Activated T-cell treated with anti-CD3 and anti-CD28 coated beads for 24 hours (primary cell): ENCODE results near the gene CFAP65.

Experiments used
- DNase-seq: peaks from one replicate; pipeline ENCODE4 v3.0.0-alpha.2; 2020; ENCODE audit warnings: low read depth

CFAP65 gene

GRCh38 chr2:218963601-218964000 is 77.7 kb downstream of the CFAP65 start:
- no peak for DNase-seq

GRCh38 chr2:218962859-218963492 is 78.3 kb downstream of the CFAP65 start:
- DNase-seq, result no peak

GRCh38 chr2:218961651-218962570 is 79.4 kb downstream of the CFAP65 start:
- DNase-seq, result no peak

GRCh38 chr2:218961229-218961628 is 80.1 kb downstream of the CFAP65 start:
- no peak for DNase-seq

- no peak for DNase-seq
These were observed 80.8 kb downstream of the CFAP65 start for GRCh38 chr2:218960309-218961165.

- no peak for DNase-seq
These were observed 81.5 kb downstream of the CFAP65 start for GRCh38 chr2:218959761-218960308.

- peak; percentile 74 for DNase-seq
These were observed 82.1 kb downstream of the CFAP65 start, which contains the start of gene CDK5R2 for GRCh38 chr2:218959141-218959731. Gene CDK5R2, plus strand, starts transcription at chr2:218959666. Its CDS starts 155 bp downstream, at chr2:218959821.

- DNase-seq, result no peak
These were observed 83.0 kb downstream of the CFAP65 start for GRCh38 chr2:218958276-218958675.

- no peak for DNase-seq
These were observed 83.6 kb downstream of the CFAP65 start for GRCh38 chr2:218957671-218958070.

GRCh38 chr2:218956039-218956438 is 85.3 kb downstream of the CFAP65 start:
- DNase-seq, result no peak

GRCh38 chr2:218954541-218955300 is 86.6 kb downstream of the CFAP65 start:
- no peak for DNase-seq

- DNase-seq, result no peak
These were observed 87.9 kb downstream of the CFAP65 start for GRCh38 chr2:218953366-218953954.
